K562 (cell line): ENCODE data around the gene DMAC1. TPM values are rescaled to one million over a fixed set of nuclear protein-coding genes. Genes with fewer than 3 reads are reported as not detected.

Experiments
- ATAC-seq: fragments of 200-7000 bp; cut with Tn5 transposase; 3 replicates; pipeline ENCODE4 v1.9.1; 2020; ENCODE audit warnings: moderate library complexity
- BruUV-seq: library from RNA; stranded (reverse); fragments of 400-500 nt; replicated peaks from 2 replicates; lab custom pipeline; 2021; lab: Mats Ljungman, UMichigan
- CTCF ChIA-PET: fragments of 300-600 bp; formaldehyde crosslinking; extraction: SDS; loops from one replicate; lab custom pipeline; 2021; ENCODE audit warnings: low intra/inter-chr PET ratio; lab: Yijun Ruan, JAX
- POLR2A ChIA-PET: fragments of 300-600, 350-650 bp; sonication (Branson Sonifier 250); formaldehyde crosslinking; extraction: SDS; loops from one replicate; lab custom pipeline; 2021; ENCODE audit warnings: antibody characterized with exemption, inconsistent platforms; lab: Yijun Ruan, JAX
- DNase-seq, 4 experiments: peaks; one replicate each; pipeline versions ENCODE4 v3.0.0 to v3.0.0-alpha.2; 2011 to 2018; ENCODE audit warnings: low spot score in 3 of 4, mixed read lengths in 3 of 4; ENCODE audit errors: extremely low read depth in 1 of 4
- FAIRE-seq: peaks from 2 replicates; lab custom pipeline; 2011; peaks lifted over from hg19 to GRCh38; lab: Jason Lieb, UNC
- H2AFZ ChIP-seq: 2 replicates; pipeline ENCODE4 v1.6.0; 2011; ENCODE audit warnings: low read depth, low read length, control low read depth, inconsistent platforms
- H3K27ac ChIP-seq: fragments of 200-600 bp; 3 replicates; pipeline ENCODE4 v1.8.0; 2011; ENCODE audit warnings: low read depth, mild to moderate bottlenecking, control low read depth, inconsistent platforms, low read length, moderate library complexity, mixed read lengths; ENCODE audit errors: extremely low read depth
- H3K27me3 ChIP-seq, 2 experiments: fragments of 300-600 bp in 1 of 2; 2 replicates in 1 of 2; 3 replicates in 1 of 2; pipeline versions ENCODE4 v1.6.0 to v1.8.0; 2011; ENCODE audit warnings: inconsistent platforms in 2 of 2, low read length in 2 of 2, mild to moderate bottlenecking in 1 of 2, mixed read lengths in 1 of 2, moderate library complexity in 1 of 2; ENCODE audit not compliant: control insufficient read depth in 2 of 2, insufficient read depth in 2 of 2
- H3K36me3 ChIP-seq: fragments of 300-600 bp; 3 replicates; pipeline ENCODE4 v1.8.0; 2011; ENCODE audit warnings: mild to moderate bottlenecking, low read length, inconsistent platforms; ENCODE audit not compliant: control insufficient read depth, insufficient read depth
- H3K4me1 ChIP-seq, 2 experiments: fragments of 200-600 bp in 1 of 2; replicated peaks in 1 of 2; 2 replicates in 1 of 2; 3 replicates in 1 of 2; pipeline versions ENCODE4 v1.5.1 to v1.8.0; 2011; ENCODE audit warnings: inconsistent platforms in 2 of 2, low read length in 2 of 2, mild to moderate bottlenecking in 1 of 2, mixed read lengths in 1 of 2, moderate library complexity in 1 of 2; ENCODE audit not compliant: control insufficient read depth in 2 of 2, insufficient read depth in 2 of 2
- H3K4me2 ChIP-seq: 2 replicates; pipeline ENCODE4 v1.6.1; 2011; ENCODE audit warnings: low read length, control low read depth, inconsistent platforms, mixed read lengths; ENCODE audit not compliant: insufficient read depth
- H3K4me3 ChIP-seq: fragments of 200-600 bp; sonication (generic), shearing (Covaris generic); 2 replicates; pipeline ENCODE4 v1.5.1; 2016; ENCODE audit warnings: control low read depth, inconsistent platforms
- H3K79me2 ChIP-seq: fragments of 200-600 bp; 3 replicates; pipeline ENCODE4 v1.8.0; 2011; ENCODE audit warnings: low read length, inconsistent platforms; ENCODE audit not compliant: control insufficient read depth, insufficient read depth
- H3K9ac ChIP-seq, 2 experiments: 2 replicates each; pipeline versions ENCODE4 v1.6.0 to v1.6.1; 2011; ENCODE audit warnings: low read depth in 2 of 2, low read length in 2 of 2, control low read depth in 1 of 2, inconsistent platforms in 1 of 2, mild to moderate bottlenecking in 1 of 2, mixed read lengths in 1 of 2; ENCODE audit not compliant: insufficient read depth in 1 of 2
- H3K9me1 ChIP-seq: one replicate; pipeline ENCODE4 v1.6.0; 2011; ENCODE audit warnings: inconsistent platforms, mild to moderate bottlenecking, low read length, moderate library complexity; ENCODE audit not compliant: control insufficient read depth, insufficient read depth
- H3K9me3 ChIP-seq: replicated peaks from 2 replicates; pipeline ENCODE4 v1.5.1; 2011; ENCODE audit warnings: low read depth, low read length, inconsistent platforms; ENCODE audit not compliant: control insufficient read depth, insufficient read depth
- H4K20me1 ChIP-seq: replicated peaks from 2 replicates; pipeline ENCODE4 v1.6.1; 2011; ENCODE audit warnings: low read length, inconsistent platforms, mixed read lengths; ENCODE audit not compliant: control insufficient read depth, insufficient read depth
- CCNT2 ChIP-seq: IDR thresholded peaks from 2 replicates; pipeline ENCODE4 v1.6.1; 2011; ENCODE audit warnings: borderline replicate concordance, low read depth, mild to moderate bottlenecking, moderate library complexity, mixed read lengths, low read length; ENCODE audit not compliant: insufficient read length; ENCODE audit errors: extremely low read depth
- FUS ChIP-seq: fragments of 200-400 bp; formaldehyde crosslinking; optimal IDR thresholded peaks from 2 replicates; pipeline ENCODE3; 2017; ENCODE audit warnings: low read depth, low read length
- NFIC ChIP-seq: fragments of 450-650 bp; IDR thresholded peaks from 2 replicates; pipeline ENCODE4 v1.6.1; 2017; ENCODE audit warnings: mild to moderate bottlenecking, inconsistent platforms
- TRIM24 ChIP-seq, 2 experiments: fragments of 450-650 bp; IDR thresholded peaks; 2 replicates each; pipeline ENCODE4 v1.6.1; 2016
- WGBS: fragments of 100-300 bp; shearing (Covaris generic); methylation state at CpG from one replicate; pipeline ENCODE4 v1.1.6; 2016; ENCODE audit warnings: low coverage, mixed read lengths; ENCODE audit not compliant: insufficient coverage; ENCODE audit errors: missing lambda C conversion rate; 5-methylcytosine and 5-hydroxymethylcytosine counted together
- in situ Hi-C: fragments of 300-500 bp; cut with MboI; formaldehyde crosslinking; loops from 4 replicates; pipeline ENCODE4 v1.15.0; 2018; ENCODE audit warnings: inconsistent platforms, mixed read lengths
- intact Hi-C: fragments of 100-400 bp; cut with micrococcal nuclease; formaldehyde crosslinking; loops from 2 replicates; pipeline ENCODE4 v1.14.2; 2022
- polyA plus RNA-seq, 8 experiments: library from polyadenylated mRNA; depleted of rRNA in 4 of 8; stranded (reverse) in 5 of 8; unstranded in 3 of 8; fragments of >200 nt; fragmentation: Nextera tagmentation in 2 of 8; fragmentation: Illumina TruSeq in 1 of 8; extraction: Ambion mirVana in 2 of 8; extraction: Trizol in 1 of 8; gene quantifications; 2 replicates each; pipeline versions ENCODE4 v1.2.1 to v1.2.3, GENCODE V29; 2011 to 2014; ENCODE audit warnings: inconsistent platforms in 1 of 8, missing spikeins in 1 of 8
- total RNA-seq, 7 experiments: library from RNA; depleted of rRNA in 6 of 7; stranded (reverse); fragments of >200 nt in 6 of 7; fragmentation: Illumina TruSeq in 2 of 7; extraction: Trizol in 2 of 7; gene quantifications; 2 replicates each; pipeline versions ENCODE4 v1.2.1 to v1.2.3, GENCODE V29; 2011 to 2021; ENCODE audit warnings: low replicate concordance in 1 of 7
- TF ChIP-seq, protein P1 (sequence below): IDR thresholded peaks from 3 replicates; pipeline ENCODE4 v1.6.1; 2011; ENCODE audit warnings: borderline replicate concordance, mild to moderate bottlenecking, moderate library complexity; ENCODE audit not compliant: insufficient read length; ENCODE audit errors: extremely low read depth

Gene DMAC1
- total and polyA plus RNA-seq, 9 of the 15 experiments (the other 6 are each of a cell fraction or from before 2014, with no cell fraction given), result 15.9 to 94.4 (median 38.4) TPM

DNA sequence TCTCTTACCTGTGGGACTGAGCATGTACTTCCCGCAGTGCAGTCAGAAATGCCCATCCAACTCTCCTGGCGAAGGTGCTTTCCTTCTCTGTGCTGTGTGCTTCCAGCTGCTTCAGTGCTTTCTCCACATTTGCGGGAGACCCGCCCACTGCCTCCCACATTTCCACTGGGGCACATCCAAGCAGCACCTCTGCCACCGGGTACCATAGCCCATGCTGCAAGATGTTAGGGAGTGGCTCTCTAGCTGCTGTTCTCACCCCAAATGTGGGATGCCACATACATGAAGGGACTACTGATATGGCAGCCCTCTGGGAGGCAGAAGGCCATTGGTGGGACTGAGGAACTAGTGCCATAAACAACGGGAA, 8.8 kb downstream of the DMAC1 start (continued):
- TF ChIP-seq CCNT2, result no peak

DNA sequence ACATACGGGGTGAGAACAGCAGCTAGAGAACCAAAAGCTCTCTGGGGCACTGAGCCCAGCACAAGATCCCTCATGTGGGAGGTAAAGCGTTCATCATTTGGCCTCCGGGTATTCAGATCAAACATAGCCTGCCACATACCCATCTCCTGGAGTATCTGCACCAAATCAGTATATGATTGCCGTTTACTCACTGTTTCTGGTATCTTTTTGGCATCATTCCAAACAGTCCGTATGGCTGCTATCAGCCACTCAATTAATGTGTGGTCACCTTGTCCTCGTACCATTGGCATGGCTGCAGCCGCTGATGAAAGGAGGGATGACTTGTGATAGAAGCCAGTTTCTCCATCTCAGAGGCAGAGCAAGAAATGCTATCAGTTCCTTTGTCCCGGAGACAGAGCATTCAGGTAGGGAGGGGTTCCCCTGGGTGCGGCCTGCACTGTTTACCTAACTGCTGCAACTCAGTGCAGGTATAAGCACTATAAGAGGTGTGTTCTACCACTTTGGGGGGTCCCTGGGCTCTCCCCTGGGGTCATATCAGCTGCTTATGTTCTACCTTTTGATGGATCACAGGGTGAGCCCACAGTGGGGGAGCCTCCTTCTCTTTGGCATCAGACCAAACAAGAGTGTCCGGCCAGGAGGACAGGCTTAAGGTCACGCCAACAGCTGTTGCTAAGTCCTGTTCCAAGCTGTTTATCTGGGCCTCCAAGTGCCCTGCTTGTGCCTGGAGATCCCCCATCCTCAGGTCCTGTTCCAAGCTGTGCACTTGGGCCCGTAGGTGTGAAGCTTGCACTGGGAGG, 9.4 kb downstream of the DMAC1 start:
- H3K4me2 ChIP-seq, result no peak overlapping the region
- no TSS peak for BruUV-seq
- FAIRE-seq (no peak), DNase-seq (no peak), ATAC-seq (no peak)
- H3K36me3 ChIP-seq, result peaks cover 19% of the 10 kb centered on the region; the same call in 1 of the 3 replicates
- no peaks in the 10 kb centered on the region for H3K4me1 ChIP-seq
- ChIA-PET POLR2A (no interaction called here), CTCF (no interaction called here)
- in situ Hi-C loops, result no loop called here
- TF ChIP-seq, protein P1, sequence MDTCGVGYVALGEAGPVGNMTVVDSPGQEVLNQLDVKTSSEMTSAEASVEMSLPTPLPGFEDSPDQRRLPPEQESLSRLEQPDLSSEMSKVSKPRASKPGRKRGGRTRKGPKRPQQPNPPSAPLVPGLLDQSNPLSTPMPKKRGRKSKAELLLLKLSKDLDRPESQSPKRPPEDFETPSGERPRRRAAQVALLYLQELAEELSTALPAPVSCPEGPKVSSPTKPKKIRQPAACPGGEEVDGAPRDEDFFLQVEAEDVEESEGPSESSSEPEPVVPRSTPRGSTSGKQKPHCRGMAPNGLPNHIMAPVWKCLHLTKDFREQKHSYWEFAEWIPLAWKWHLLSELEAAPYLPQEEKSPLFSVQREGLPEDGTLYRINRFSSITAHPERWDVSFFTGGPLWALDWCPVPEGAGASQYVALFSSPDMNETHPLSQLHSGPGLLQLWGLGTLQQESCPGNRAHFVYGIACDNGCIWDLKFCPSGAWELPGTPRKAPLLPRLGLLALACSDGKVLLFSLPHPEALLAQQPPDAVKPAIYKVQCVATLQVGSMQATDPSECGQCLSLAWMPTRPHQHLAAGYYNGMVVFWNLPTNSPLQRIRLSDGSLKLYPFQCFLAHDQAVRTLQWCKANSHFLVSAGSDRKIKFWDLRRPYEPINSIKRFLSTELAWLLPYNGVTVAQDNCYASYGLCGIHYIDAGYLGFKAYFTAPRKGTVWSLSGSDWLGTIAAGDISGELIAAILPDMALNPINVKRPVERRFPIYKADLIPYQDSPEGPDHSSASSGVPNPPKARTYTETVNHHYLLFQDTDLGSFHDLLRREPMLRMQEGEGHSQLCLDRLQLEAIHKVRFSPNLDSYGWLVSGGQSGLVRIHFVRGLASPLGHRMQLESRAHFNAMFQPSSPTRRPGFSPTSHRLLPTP, result no peak
- no peak for TF ChIP-seq FUS
- TF ChIP-seq NFIC, result peak; percentile 64
- no peak for TF ChIP-seq TRIM24 (IDR thresholded peaks at IDR 0.05)
- no peaks in the 10 kb centered on the region for H3K9me3 ChIP-seq
- no peak overlapping the region for H3K9ac ChIP-seq
- no peak overlapping the region for H2AFZ ChIP-seq
- WGBS, result 63% methylated on average over 10 of the region's 12 CpGs
- intact Hi-C loops, result no loop called here
- H3K4me3 ChIP-seq, result no peak overlapping the region
- no peaks in the 10 kb centered on the region for H4K20me1 ChIP-seq
- H3K27me3 ChIP-seq, result no peaks in the 10 kb centered on the region
- H3K9me1 ChIP-seq, result no peaks in the 10 kb centered on the region
- no peaks in the 10 kb centered on the region for H3K79me2 ChIP-seq
- no peak overlapping the region for H3K27ac ChIP-seq
